GM18499 (cell line): ENCODE measurements around the gene ATG14.
"Not testable (repeated sequence)": the region's sequence is repeated elsewhere in the genome, so short reads cannot be mapped to it uniquely, and the experiment has no call there.

Experiments
- ATAC-seq: cut with Tn5 transposase; IDR thresholded peaks from one replicate; pipeline ENCODE4 v1.9.1; 2021; ENCODE audit warnings: moderate number of reproducible peaks; ENCODE audit not compliant: insufficient read depth, unreplicated experiment

ATG14 gene

GRCh38 chr14:55353686-55354467 is 57.8 kb downstream of the ATG14 start:
- no peak for ATAC-seq

DNA sequence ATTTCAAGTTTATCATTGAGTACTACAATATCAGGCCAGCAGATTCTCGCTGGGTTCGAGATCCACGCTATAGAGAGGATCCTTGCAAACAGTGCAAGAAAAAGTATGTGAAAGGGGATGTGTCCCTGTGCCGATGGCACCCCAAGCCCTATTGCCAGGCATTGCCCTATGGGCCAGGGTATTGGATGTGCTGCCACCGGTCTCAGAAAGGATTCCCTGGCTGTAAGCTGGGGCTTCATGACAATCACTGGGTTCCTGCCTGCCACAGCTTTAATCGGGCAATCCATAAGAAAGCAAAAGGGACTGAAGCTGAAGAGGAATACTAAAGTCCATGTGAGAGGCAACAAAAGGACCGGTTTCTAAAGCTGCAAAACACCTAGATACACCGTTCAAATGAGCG is 59.4 kb downstream of the ATG14 start:
- no peak for ATAC-seq

GRCh38 chr14:55351111-55351510 is 60.5 kb downstream of the ATG14 start:
- no peak for ATAC-seq

GRCh38 chr14:55350461-55350860 is 61.2 kb downstream of the ATG14 start:
- no peak for ATAC-seq

DNA sequence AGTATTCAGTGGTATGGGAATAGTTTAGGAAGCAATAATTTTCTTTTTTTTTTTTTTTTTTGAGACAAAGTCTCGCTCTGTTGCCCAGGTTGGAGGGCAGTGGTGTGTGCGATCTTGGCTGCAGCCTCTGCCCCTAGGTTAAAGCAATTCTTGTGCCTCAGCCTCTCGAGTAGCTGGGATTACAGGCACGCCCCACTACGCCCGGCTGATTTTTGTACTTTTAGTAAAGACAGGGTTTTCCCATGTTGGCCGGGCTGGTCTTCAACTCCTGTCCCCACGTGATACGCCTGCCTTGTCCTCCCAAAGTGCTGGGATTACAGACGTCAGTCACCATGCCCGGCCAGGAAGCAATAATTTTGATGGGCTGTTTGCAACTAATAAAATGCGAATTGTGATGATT is 62.1 kb downstream of the ATG14 start:
- ATAC-seq, result no peak

DNA sequence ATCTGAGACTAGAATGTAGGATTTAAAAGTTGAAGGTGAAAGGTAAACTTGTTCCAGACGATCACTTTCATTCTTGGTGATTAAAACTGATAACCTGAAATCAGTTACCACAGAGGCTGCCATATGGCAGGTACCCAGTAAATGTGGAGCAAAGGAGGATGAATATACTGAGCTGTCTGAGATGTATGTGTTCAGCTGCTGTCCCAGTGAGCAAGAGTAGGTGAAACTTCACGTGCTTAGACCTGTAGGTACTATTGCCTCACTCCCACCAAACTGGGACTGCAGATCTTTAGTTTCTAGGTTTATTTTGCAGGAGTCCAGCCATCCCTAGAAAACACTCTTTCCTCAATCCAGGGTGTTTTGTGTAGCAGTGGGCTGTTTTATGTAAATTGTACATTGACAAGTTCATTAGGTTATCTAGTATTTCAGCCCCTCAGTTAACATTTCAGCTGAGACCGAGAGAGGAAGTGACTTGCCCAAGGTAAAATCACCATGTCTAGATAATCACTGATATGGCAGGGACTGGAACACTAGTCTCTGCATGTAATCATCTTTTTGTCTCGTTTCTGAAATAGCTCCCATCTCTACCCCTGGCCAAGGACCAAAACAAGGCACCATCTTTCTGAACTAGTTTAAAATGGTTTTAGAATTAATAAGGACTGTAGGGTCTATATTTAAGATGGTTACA is 62.7 kb downstream of the ATG14 start:
- ATAC-seq, result no peak

GRCh38 chr14:55347748-55348147 is 63.9 kb downstream of the ATG14 start:
- no peak for ATAC-seq

DNA sequence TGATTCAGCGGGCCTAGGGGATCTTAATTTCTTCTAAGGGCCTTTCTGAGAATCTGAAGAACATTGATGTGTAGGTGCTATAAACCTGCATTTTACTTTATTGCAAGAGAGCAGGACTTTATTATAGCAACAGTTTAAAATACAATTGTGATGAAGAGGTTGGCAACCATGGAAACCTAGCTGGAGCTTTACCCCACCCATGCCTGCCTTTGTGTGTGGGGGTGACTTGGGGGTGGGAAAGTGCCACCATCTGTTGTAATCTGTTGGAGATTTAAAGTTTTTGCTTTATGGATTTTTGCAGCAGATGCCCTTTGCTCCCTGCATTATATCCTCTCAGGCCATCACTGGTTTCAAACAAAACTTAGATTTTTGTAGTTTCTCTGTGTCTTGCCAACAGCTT is 64.6 kb downstream of the ATG14 start:
- ATAC-seq, result no peak

- ATAC-seq, result not testable (repeated sequence)
These were observed 67.0 kb downstream of the ATG14 start for GRCh38 chr14:55344582-55345163.

- no peak for ATAC-seq
These were observed 69.8 kb downstream of the ATG14 start for GRCh38 chr14:55341781-55342180.

DNA sequence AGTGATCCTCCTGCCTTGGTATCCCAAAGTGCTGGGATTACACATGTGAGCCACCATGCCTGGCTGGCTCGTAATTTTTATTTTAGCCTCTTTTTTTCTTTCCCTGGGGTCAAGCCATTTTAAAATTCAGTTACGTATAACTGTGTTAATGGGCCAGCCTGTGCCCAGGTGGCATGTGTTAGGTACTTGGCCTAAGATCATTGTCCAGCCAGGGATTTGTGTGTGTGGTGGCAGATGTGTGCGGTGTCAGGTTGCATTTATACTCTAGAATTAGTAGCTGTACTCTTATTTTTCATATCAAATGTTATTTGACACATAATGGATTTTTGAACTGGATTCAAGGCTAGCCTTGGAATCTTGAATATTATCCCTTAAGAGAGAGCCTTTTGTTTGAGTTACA is 71.1 kb downstream of the ATG14 start:
- ATAC-seq, result no peak

- ATAC-seq, result peak; percentile 90
These were observed 71.9 kb downstream of the ATG14 start for GRCh38 chr14:55339770-55340169.

GRCh38 chr14:55336691-55337090 is 74.9 kb downstream of the ATG14 start:
- no peak for ATAC-seq

DNA sequence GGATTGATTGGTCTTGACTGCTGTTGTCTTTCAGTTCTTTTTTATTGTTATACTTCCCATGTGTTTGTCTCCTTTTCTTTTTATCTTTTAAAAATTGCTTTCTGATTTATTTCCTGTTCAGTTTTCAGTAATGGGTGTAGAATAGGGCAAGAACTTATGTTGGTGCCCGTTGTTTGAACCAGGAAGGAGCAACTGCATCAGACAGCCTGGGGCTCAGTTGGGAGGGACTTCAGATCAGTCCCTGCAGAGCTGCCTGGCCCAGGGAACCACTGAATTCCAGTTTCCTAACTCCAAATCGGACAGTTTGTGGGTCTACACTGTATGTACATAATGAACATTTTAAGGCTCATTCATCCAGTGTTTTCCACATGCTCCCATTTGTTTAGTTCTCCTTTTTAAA is 75.5 kb downstream of the ATG14 start:
- ATAC-seq, result no peak

- no peak for ATAC-seq
These were observed 77.7 kb downstream of the ATG14 start for GRCh38 chr14:55333711-55334485.

GRCh38 chr14:55332654-55333570 is 78.7 kb downstream of the ATG14 start:
- peak; percentile 46 for ATAC-seq

DNA sequence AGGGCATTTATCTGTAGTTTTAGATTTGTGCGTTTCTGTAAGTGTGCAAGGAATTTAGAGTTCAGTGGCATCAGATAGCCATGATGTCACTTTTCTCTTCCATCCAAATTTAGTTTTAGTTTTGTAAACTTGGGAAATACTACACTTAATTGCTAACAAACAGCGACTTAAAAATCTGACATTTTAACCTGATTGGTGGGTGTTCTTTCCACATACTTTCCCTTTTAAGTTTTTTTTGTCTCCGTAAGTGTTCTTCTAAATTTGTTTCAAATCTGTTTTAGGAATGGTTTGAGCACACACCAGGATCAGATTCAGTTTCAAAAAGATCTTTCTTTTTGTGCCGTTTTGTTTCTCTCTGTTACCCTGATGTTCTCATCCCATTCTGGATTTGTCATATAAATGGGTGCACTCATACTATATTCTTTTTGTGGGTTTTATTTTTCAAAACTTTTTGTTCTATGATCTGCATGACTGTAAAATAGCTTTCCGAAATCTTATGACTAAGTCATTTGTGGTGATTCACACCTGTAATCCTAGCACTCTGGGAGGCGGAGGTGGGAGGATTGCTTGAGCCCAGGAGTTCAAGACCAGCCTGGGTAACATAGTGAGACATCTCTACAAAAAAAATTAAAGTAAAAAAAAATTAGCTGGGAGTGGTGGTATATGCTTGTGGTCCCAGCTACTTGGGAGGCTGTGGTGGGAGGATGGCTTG is 81.5 kb downstream of the ATG14 start:
- ATAC-seq, result no peak

GRCh38 chr14:55328317-55328716 is 83.3 kb downstream of the ATG14 start:
- ATAC-seq, result no peak

DNA sequence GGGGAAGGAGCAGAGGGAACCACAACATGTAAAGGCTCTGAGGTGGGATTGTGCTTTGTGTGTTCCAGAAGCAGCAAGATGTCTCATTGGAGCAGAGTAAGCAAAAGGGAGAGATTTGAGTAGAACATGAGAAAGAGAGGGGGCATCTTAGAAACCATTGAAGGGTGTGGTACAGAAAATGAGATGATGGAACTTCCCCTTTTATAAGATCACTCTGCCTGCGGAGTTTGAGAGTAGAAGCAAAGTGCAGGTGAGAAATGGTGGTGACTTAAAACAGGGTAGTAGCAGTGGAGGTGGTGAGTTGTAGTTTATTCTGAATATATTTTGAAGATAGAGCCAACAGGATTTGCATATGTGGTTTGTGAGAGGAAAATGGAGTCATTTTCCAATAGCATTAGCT is 84.5 kb downstream of the ATG14 start:
- peak; percentile 63 for ATAC-seq
